PC-3 (cell line): ENCODE data around the gene VASN.

ENCODE experiments used
- EZH2 ChIP-seq: fragments of 300-600 bp; sonication (generic); IDR thresholded peaks from one replicate; pipeline ENCODE4 v1.6.1; 2017; ENCODE audit warnings: antibody characterized with exemption, mild to moderate bottlenecking, low read length; ENCODE audit not compliant: unreplicated experiment
- EZH2phosphoT487 ChIP-seq: fragments of 300-600 bp; sonication (generic); IDR thresholded peaks from 2 replicates; pipeline ENCODE4 v1.6.1; 2018; ENCODE audit warnings: mild to moderate bottlenecking, antibody characterized with exemption, low read length, borderline replicate concordance
- TF ChIP-seq, protein P1 (sequence below): fragments of 300-600 bp; sonication (generic); conservative IDR thresholded peaks from 2 replicates; pipeline ENCODE4 v1.5.1; 2017; ENCODE audit warnings: antibody characterized with exemption, low read depth, mild to moderate bottlenecking, low read length

- TF ChIP-seq, protein P1, sequence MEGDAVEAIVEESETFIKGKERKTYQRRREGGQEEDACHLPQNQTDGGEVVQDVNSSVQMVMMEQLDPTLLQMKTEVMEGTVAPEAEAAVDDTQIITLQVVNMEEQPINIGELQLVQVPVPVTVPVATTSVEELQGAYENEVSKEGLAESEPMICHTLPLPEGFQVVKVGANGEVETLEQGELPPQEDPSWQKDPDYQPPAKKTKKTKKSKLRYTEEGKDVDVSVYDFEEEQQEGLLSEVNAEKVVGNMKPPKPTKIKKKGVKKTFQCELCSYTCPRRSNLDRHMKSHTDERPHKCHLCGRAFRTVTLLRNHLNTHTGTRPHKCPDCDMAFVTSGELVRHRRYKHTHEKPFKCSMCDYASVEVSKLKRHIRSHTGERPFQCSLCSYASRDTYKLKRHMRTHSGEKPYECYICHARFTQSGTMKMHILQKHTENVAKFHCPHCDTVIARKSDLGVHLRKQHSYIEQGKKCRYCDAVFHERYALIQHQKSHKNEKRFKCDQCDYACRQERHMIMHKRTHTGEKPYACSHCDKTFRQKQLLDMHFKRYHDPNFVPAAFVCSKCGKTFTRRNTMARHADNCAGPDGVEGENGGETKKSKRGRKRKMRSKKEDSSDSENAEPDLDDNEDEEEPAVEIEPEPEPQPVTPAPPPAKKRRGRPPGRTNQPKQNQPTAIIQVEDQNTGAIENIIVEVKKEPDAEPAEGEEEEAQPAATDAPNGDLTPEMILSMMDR = no peak
- TF ChIP-seq EZH2 (no peak), EZH2phosphoT487 (no peak)
Observed at GRCh38 chr16:4362476-4363135, 9.0 kb upstream of the VASN start.
